Heart right ventricle (tissue), 16 donors: Measurements from ENCODE around the gene PAPPA. TPM values are rescaled to one million over a fixed set of nuclear protein-coding genes. Genes with fewer than 3 reads are reported as not detected.

ENCODE experiments used
- ATAC-seq, 8 donors: fragments of 200-7000 bp; cut with Tn5 transposase; one replicate each; pipeline ENCODE4 v1.9.1; 2020; ENCODE audit warnings: mild to moderate bottlenecking in 8 of 8, moderate library complexity in 8 of 8, moderate number of reproducible peaks in 1 of 8
- DNase-seq, 2 donors: peaks; one replicate each; pipeline ENCODE4 v3.0.0-alpha.2; 2020
- H3K27ac ChIP-seq, 10 donors: fragments of 200-600 bp; sonication (generic) in 2 of 10; one replicate each; pipeline versions ENCODE4 v1.5.0 to v1.8.0; 2020 to 2022; ENCODE audit warnings: mild to moderate bottlenecking in 3 of 10
- H3K27me3 ChIP-seq, 7 donors: fragments of 200-600 bp; one replicate each; pipeline ENCODE4 v1.8.0; 2021 to 2022; ENCODE audit warnings: mild to moderate bottlenecking in 2 of 7
- H3K36me3 ChIP-seq, 9 donors: fragments of 200-600 bp; sonication (generic) in 1 of 9; one replicate each; pipeline versions ENCODE4 v1.5.0 to v1.8.0; 2020 to 2022; ENCODE audit warnings: mild to moderate bottlenecking in 2 of 9
- H3K4me1 ChIP-seq, 9 donors: fragments of 200-600 bp; sonication (generic) in 1 of 9; one replicate each; pipeline versions ENCODE4 v1.5.0 to v1.8.0; 2020 to 2022; ENCODE audit warnings: mild to moderate bottlenecking in 4 of 9
- H3K4me3 ChIP-seq, 10 donors: fragments of 200-600 bp; sonication (generic) in 2 of 10; one replicate each; pipeline versions ENCODE4 v1.5.0 to v1.8.0; 2020 to 2022; ENCODE audit warnings: mild to moderate bottlenecking in 7 of 10, moderate library complexity in 2 of 10
- H3K9me3 ChIP-seq, 11 donors: fragments of 200-600 bp in 10 of 11; sonication (generic) in 2 of 11; one replicate each; pipeline versions ENCODE4 v1.5.0 to v1.8.0; 2013 to 2022; ENCODE audit warnings: mild to moderate bottlenecking in 2 of 11, control low read depth in 1 of 11, moderate library complexity in 1 of 11
- WGBS, 2 donors: extraction: QIAGEN DNeasy Blood & Tissue Kit; methylation state at CpG; one replicate each; pipeline ENCODE4 v1.1.7; 2013; ENCODE audit warnings: inconsistent platforms in 1 of 2; 5-methylcytosine and 5-hydroxymethylcytosine counted together
- intact Hi-C, 10 donors: fragments of 100-400 bp; cut with DNase I; formaldehyde crosslinking; loops; one replicate each; pipeline versions ENCODE4 v1.11.1 to v1.14.2; 2022
- polyA plus RNA-seq, 2 donors: library from polyadenylated mRNA; stranded (reverse); fragments of 200-250 nt; gene quantifications; one replicate each; pipeline ENCODE4 v1.2.3, GENCODE V29; 2013
- total RNA-seq, 10 donors: library from RNA; stranded (reverse); fragmentation: NEBNext Ultra II Directional in 3 of 10; extraction: Animal tissue kit (Norgen Biotek cat#: 25700) in 3 of 10; gene quantifications; one replicate each; pipeline versions ENCODE4 v1.2.1 to v1.2.4, GENCODE V29; 2021 to 2023
- TF ChIP-seq, protein P1 (sequence below), 9 donors: fragments of 200-600 bp; sonication (generic) in 2 of 9; IDR thresholded peaks; one replicate each; pipeline versions ENCODE4 v1.5.0 to v1.8.0; 2021 to 2022; ENCODE audit warnings: antibody characterized with exemption in 9 of 9, mild to moderate bottlenecking in 5 of 9, moderate library complexity in 1 of 9
- donor health status: Arrhythmogenic right ventricular cardiomyopathy.
- donor health status: ischemic (EF 13 %, LVEDD 7.1; RV severe dilation, severe dysfunction).
- donor health status: healthy with polysubstance abuse.
- donor health status: DM: no; HTN: yes; CAD: no.
- donor health status: DM: no; HTN: no; CAD: no.
- donor health status: ischemic (EF 25% LVEDD 6.9; RV normal size, moderate dysfunction).
- donor health status: ischemic (EF 25% LVEDD 5.7; RV mildly dilated, moderate dysfunction).
- donor health status: healthy.
- donor health status: DM: yes; HTN: yes; CAD: no.
- donor health status: Ischemic cardiomyopathy.
- donor health status: ischemic (EF 35%, LVEDD 5.7; RV mildly dilated, moderate dysfunction).
- donor health status: nonischemic (EF 11% LVEDD 7.7; RV severe dilation, severe dysfunction).
- donor health status: DM: yes; HTN: yes; CAD: no.
- donor health status: PGD.
- donor health status: ischemic (EF 29% LVEDD 5.4; RV normal size, mild dysfunction).
- donor health status: nonischemic (EF 23%, LVEDD 6.1; RV moderate dilation, normal function).

PAPPA gene
- total and polyA plus RNA-seq, 12 donors = 0.15 to 3.4 (median 1.2) TPM

DNA sequence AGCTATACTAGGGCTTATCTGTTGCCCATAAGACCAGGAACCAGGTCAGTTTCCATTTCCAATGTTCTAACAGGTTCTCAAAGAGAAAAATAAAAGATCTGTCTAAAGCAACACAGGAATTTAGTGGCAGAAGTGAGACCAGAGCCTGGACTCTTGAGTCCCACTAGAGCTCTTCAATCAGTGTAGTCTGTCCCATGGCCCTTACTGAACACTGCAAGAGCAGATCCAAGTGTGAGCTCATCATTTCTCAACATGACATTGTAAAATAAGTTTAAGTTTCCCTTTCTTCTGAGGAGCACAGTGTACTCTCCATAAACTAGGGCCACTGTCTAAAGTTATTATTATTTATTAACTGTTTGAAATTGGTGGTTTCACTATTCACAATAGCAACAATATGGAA is 8.6 kb upstream of the PAPPA start:
- H3K27me3 ChIP-seq = peaks cover 0 to 25% (median 0%) of the 10 kb centered on the region in 7 donors
- H3K4me3 ChIP-seq = no peak overlapping the region
- DNase-seq (no peak), ATAC-seq (no peak)
- H3K9me3 ChIP-seq = no peaks in the 10 kb centered on the region
- no peaks in the 10 kb centered on the region for H3K36me3 ChIP-seq
- TF ChIP-seq, protein P1, sequence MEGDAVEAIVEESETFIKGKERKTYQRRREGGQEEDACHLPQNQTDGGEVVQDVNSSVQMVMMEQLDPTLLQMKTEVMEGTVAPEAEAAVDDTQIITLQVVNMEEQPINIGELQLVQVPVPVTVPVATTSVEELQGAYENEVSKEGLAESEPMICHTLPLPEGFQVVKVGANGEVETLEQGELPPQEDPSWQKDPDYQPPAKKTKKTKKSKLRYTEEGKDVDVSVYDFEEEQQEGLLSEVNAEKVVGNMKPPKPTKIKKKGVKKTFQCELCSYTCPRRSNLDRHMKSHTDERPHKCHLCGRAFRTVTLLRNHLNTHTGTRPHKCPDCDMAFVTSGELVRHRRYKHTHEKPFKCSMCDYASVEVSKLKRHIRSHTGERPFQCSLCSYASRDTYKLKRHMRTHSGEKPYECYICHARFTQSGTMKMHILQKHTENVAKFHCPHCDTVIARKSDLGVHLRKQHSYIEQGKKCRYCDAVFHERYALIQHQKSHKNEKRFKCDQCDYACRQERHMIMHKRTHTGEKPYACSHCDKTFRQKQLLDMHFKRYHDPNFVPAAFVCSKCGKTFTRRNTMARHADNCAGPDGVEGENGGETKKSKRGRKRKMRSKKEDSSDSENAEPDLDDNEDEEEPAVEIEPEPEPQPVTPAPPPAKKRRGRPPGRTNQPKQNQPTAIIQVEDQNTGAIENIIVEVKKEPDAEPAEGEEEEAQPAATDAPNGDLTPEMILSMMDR (IDR thresholded peaks at IDR 0.05) = no peak
- H3K27ac ChIP-seq = no peak overlapping the region
- H3K4me1 ChIP-seq = no peaks in the 10 kb centered on the region
- intact Hi-C loops = loop anchor here in 2 of 10 donors (10.0 kb wide), 2 partner anchors 260 to 550 kb away; no protein-coding TSS in a partner anchor

- ATAC-seq = no peak
- TF ChIP-seq, protein P1 (IDR thresholded peaks at IDR 0.05) = no peak
- intact Hi-C loops = loop anchor here in 2 of 10 donors (2.0 to 10.0 kb wide), 3 partner anchors 263 to 553 kb away; no protein-coding TSS in a partner anchor
Measured at GRCh38 chr9:116147821-116148220, 5.8 kb upstream of the PAPPA start.

GRCh38 chr9:116149844-116150243 is 3.7 kb upstream of the PAPPA start:
- H3K4me3 ChIP-seq = no peak overlapping the region
- peaks cover 0 to 13% (median 0%) of the 10 kb centered on the region in 9 donors for H3K4me1 ChIP-seq
- 23% methylated on average over 4 of the region's 4 CpGs for WGBS, 2 donors
- H3K9me3 ChIP-seq = no peaks in the 10 kb centered on the region
- peaks cover 0 to 37% (median 6%) of the 10 kb centered on the region in 7 donors for H3K27me3 ChIP-seq
- intact Hi-C loops = loop anchor here in 9 of 10 donors (2.0 to 10.0 kb wide), 15 partner anchors 205 to 558 kb away; no protein-coding TSS in a partner anchor
- H3K36me3 ChIP-seq = no peaks in the 10 kb centered on the region
- ATAC-seq (peak in 2 of 8 donors; percentile 24 to 47), DNase-seq (no peak)
- H3K27ac ChIP-seq = no peak overlapping the region
- TF ChIP-seq, protein P1 (IDR thresholded peaks at IDR 0.05) = peak; percentile 36 to 72 (median 60)

More at GRCh38 chr9:116147821-116148220, 5.8 kb upstream of the PAPPA start:
- no peaks in the 10 kb centered on the region for H3K36me3 ChIP-seq
- H3K27ac ChIP-seq = no peak overlapping the region
- WGBS, 2 donors = 67 to 82% methylated on average over 4 of the region's 4 CpGs
- H3K4me3 ChIP-seq = no peak overlapping the region
- no peaks in the 10 kb centered on the region for H3K9me3 ChIP-seq
- H3K27me3 ChIP-seq = peaks cover 0 to 24% (median 0%) of the 10 kb centered on the region in 7 donors
- peaks cover 0 to 4% (median 0%) of the 10 kb centered on the region in 9 donors for H3K4me1 ChIP-seq
- DNase-seq = no peak

DNA sequence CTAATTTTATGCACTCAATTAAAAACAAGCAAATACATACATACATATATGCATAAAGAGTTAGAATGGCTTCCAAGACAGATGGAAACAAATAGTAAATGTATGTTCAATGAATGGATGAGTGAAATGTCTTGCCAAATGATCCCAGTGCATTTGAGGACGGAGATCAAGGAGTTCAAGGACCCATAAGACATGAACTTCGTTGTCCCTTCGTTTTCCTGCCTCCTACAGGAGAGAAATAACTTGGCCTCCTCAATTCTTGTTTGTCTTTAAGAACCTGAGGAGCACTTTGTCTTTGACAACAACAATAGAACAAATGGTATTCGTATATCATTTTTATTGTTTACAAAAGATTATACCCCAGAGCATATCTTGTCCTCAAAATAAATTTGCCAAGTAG is 2.4 kb upstream of the PAPPA start:
- intact Hi-C loops = loop anchor here in 9 of 10 donors (5.0 to 10.0 kb wide), 13 partner anchors 206 to 559 kb away; no protein-coding TSS in a partner anchor
- H3K27ac ChIP-seq = no peak overlapping the region
- H3K4me1 ChIP-seq = peaks cover 0 to 25% (median 5%) of the 10 kb centered on the region in 9 donors
- H3K27me3 ChIP-seq = peaks cover 0 to 50% (median 10%) of the 10 kb centered on the region in 7 donors
- no peak overlapping the region for H3K4me3 ChIP-seq
- H3K9me3 ChIP-seq = no peaks in the 10 kb centered on the region
- H3K36me3 ChIP-seq = no peaks in the 10 kb centered on the region
- ATAC-seq = no peak
- no peak for DNase-seq
- 72 to 76% methylated on average over 4 of the region's 4 CpGs for WGBS, 2 donors
- TF ChIP-seq, protein P1 (IDR thresholded peaks at IDR 0.05) = no peak
